GM18907 (cell line): ENCODE data around the gene ADCY5.

Experiments
- ATAC-seq: cut with Tn5 transposase; IDR thresholded peaks from one replicate; pipeline ENCODE4 v1.9.1; 2021; ENCODE audit warnings: mild to moderate bottlenecking, moderate library complexity; ENCODE audit not compliant: unreplicated experiment

ADCY5 gene

GRCh38 chr3:123459862-123460261 is 11.0 kb upstream of the ADCY5 start:
- ATAC-seq = no peak

- no peak for ATAC-seq
Observed at GRCh38 chr3:123458255-123458654, 9.4 kb upstream of the ADCY5 start.

- no peak for ATAC-seq
Observed at GRCh38 chr3:123457841-123458240, 9.0 kb upstream of the ADCY5 start.

GRCh38 chr3:123453675-123454074 is 4.8 kb upstream of the ADCY5 start:
- no peak for ATAC-seq

- ATAC-seq = no peak
Observed at GRCh38 chr3:123451186-123451585, 2.3 kb upstream of the ADCY5 start.

GRCh38 chr3:123449997-123450604 is 1.2 kb upstream of the ADCY5 start:
- ATAC-seq = no peak

GRCh38 chr3:123449102-123449996 is 459 bp upstream of the ADCY5 start:
- no peak for ATAC-seq

- no peak for ATAC-seq
Observed at GRCh38 chr3:123447749-123448517, 957 bp downstream of the ADCY5 start.

GRCh38 chr3:123447416-123447748 is 1.5 kb downstream of the ADCY5 start:
- no peak for ATAC-seq

GRCh38 chr3:123446610-123447109 is 2.2 kb downstream of the ADCY5 start:
- ATAC-seq = no peak

GRCh38 chr3:123446210-123446609 is 2.7 kb downstream of the ADCY5 start:
- no peak for ATAC-seq

- ATAC-seq = no peak
Observed at GRCh38 chr3:123445702-123446101, 3.2 kb downstream of the ADCY5 start.

GRCh38 chr3:123444744-123445143 is 4.1 kb downstream of the ADCY5 start:
- ATAC-seq = no peak

GRCh38 chr3:123444023-123444422 is 4.9 kb downstream of the ADCY5 start:
- no peak for ATAC-seq

- ATAC-seq = no peak
Observed at GRCh38 chr3:123442908-123443307, 6.0 kb downstream of the ADCY5 start.

GRCh38 chr3:123442125-123442524 is 6.8 kb downstream of the ADCY5 start:
- ATAC-seq = no peak

- no peak for ATAC-seq
Observed at GRCh38 chr3:123439806-123440580, 8.9 kb downstream of the ADCY5 start.

- ATAC-seq = no peak
Observed at GRCh38 chr3:123432832-123433523, 15.9 kb downstream of the ADCY5 start.

GRCh38 chr3:123431658-123432324 is 17.1 kb downstream of the ADCY5 start:
- no peak for ATAC-seq
